PC-3 (cell line): ENCODE measurements around the gene OR2V1.

Source experiments
- EZH2 ChIP-seq: fragments of 300-600 bp; sonication (generic); IDR thresholded peaks from one replicate; pipeline ENCODE4 v1.6.1; 2017; ENCODE audit warnings: antibody characterized with exemption, mild to moderate bottlenecking, low read length; ENCODE audit not compliant: unreplicated experiment
- EZH2phosphoT487 ChIP-seq: fragments of 300-600 bp; sonication (generic); IDR thresholded peaks from 2 replicates; pipeline ENCODE4 v1.6.1; 2018; ENCODE audit warnings: mild to moderate bottlenecking, antibody characterized with exemption, low read length, borderline replicate concordance

GRCh38 chr5:181119105-181119504, 11.9 kb downstream of the OR2V1 start:
- TF ChIP-seq EZH2 (no peak), EZH2phosphoT487 (no peak)
